Activated T-helper 2 cell treated with anti-CD3 and anti-CD28 coated beads, Interferon-gamma antibody, Interleukin-2, Interleukin-4, amounts not matched to agents 10 μg/mL and 5 μg/mL and 100 μg/mL, durations not matched to agents 14 hours and 24 hours and 36 hours (primary cell): Measurements from ENCODE around the gene UBE2I. TPM values are rescaled to one million over a fixed set of nuclear protein-coding genes. Genes with fewer than 3 reads are reported as not detected.

ENCODE experiments used
- DNase-seq: peaks from one replicate; pipeline ENCODE4 v3.0.0; 2021; ENCODE audit warnings: low spot score
- H3K27ac Mint-ChIP-seq: one replicate; pipeline ENCODE4 v1.8.0; 2021; ENCODE audit warnings: mixed read lengths
- H3K27me3 Mint-ChIP-seq: one replicate; pipeline ENCODE4 v1.8.0; 2021; ENCODE audit warnings: low read depth, mixed read lengths
- H3K36me3 Mint-ChIP-seq: one replicate; pipeline ENCODE4 v1.8.0; 2021; ENCODE audit warnings: low read depth, mixed read lengths
- H3K4me1 Mint-ChIP-seq: one replicate; pipeline ENCODE4 v1.8.0; 2021; ENCODE audit warnings: low read depth, mixed read lengths
- H3K4me3 Mint-ChIP-seq: one replicate; pipeline ENCODE4 v1.8.0; 2021; ENCODE audit warnings: low read depth, mild to moderate bottlenecking, moderate library complexity, mixed read lengths
- H3K9me3 Mint-ChIP-seq: one replicate; pipeline ENCODE4 v1.8.0; 2021; ENCODE audit warnings: mixed read lengths
- intact Hi-C: fragments of 100-400 bp; cut with micrococcal nuclease; formaldehyde crosslinking; loops from one replicate; pipeline ENCODE4 v1.15.1; 2023
- total RNA-seq: library from RNA; stranded (reverse); gene quantifications from 2 replicates; pipeline ENCODE4 v1.2.3, GENCODE V29; 2022

Gene UBE2I
- total RNA-seq, 1 donor from 2014 or later: 265 TPM

DNA sequence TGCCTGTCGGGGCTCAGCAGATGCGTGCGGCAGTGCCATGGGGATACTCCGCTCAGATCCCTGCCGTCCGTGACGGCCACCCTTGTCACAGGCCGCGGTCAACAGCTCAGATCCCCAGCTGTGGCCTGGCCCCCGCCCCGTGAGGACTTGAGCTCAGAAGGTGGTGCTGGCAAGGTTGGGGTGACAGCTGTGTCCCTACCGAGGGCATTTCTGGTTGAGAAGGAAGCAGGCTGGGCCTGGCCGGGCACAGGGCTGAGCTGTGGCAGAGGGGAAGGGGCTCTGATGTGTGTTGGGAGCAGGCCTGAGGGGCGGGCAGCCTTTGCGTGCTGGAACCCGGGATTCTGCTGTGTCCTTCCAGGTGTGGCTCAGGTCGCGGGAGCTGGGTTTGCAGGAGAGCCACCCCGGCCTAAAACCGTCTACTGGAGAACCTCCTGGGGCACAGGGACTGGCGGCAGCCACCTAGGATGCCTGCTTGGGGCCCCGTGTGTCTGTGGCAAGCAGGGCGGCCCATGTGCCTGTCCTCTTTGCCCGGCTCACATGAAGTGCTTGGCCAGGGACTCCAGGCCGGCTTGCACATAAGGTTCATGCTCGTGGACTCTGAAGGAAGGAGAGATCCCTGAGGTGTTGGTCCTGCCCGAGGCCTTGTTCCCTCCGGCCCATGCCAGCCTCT lies 5.1 kb downstream of the UBE2I start:
- intact Hi-C loops: no loop called here

DNA sequence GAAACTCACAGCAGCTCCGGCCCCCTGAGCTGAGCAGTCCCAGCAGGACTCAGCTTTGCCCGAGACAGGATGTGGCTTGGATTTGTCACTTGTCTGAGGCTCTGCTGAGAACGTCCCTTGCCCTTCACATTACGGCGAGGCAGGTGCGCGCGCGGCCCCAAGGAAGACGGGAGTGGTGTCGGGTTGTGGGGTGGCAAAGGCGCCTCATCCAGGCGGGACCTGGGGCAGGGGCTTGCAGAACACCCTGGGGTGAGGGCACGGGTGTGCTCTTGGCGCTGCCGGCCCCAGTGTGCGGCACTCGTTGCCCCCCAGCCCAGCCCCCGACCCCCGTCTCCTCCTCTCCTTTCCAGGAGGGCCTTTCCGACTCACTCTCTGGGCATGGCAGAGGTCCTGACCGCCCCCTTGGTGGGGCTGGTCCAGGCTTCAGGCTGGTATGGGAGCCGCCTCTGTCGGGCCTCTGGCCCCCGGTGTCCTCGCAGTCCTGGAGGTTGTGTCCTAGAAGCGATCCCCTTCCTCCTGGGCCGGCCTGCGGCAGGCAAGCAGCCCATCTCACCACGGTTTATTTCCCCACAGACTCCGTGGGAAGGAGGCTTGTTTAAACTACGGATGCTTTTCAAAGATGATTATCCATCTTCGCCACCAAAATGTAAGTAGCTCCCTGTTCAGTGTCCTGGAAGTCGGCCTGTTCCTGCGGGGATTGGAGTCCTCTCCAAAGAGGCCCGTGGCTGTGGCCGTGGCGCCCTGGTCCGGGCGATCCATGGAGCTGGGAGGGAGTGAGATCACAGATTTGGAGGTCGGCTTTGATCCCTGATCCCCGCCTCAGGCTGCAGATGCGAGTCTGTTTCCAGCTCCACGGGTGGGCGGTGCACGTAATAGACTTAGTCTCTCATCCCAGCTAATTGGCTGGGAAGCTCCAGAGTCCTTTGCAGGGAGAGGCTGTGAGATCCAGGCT lies 5.9 kb downstream of the UBE2I start:
- intact Hi-C loops: no loop called here
- Mint-ChIP-seq H3K4me1 (peaks cover 9% of the 10 kb centered on the region), H3K4me3 (no peak overlapping the region), H3K9me3 (no peaks in the 10 kb centered on the region), H3K27me3 (no peaks in the 10 kb centered on the region), H3K27ac (no peak overlapping the region), H3K36me3 (peaks cover 84% of the 10 kb centered on the region)
- DNase-seq: no peak

More for the DNA sequence above, 5.1 kb downstream of the UBE2I start:
- Mint-ChIP-seq H3K27ac (no peak overlapping the region), H3K27me3 (no peaks in the 10 kb centered on the region), H3K4me1 (peaks cover 10% of the 10 kb centered on the region), H3K9me3 (no peaks in the 10 kb centered on the region), H3K4me3 (no peak overlapping the region), H3K36me3 (peaks cover 80% of the 10 kb centered on the region)
- no peak for DNase-seq

DNA sequence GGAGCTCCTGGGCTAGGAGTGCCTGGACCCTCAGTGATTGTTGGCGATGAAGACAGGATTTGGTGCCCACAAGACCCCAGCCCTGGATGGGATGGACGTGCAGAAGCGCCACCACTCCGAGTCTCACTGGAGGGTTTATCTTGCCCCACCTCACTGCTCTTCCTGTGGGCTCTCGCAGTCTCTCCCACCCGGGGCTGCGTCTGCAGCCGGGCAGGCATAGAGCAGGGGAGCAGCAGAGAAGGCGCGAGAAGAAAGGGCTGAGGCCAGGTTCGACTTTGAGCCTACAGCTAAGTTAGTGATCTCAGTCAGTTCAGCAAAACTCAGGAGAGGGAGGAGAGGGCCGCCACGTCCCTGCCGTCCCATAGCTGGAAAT lies 6.6 kb downstream of the UBE2I start:
- H3K27ac Mint-ChIP-seq: no peak overlapping the region
- H3K4me1 Mint-ChIP-seq: peaks cover 3% of the 10 kb centered on the region
- no peak for DNase-seq
- H3K4me3 Mint-ChIP-seq: no peak overlapping the region
- H3K36me3 Mint-ChIP-seq: peaks cover 83% of the 10 kb centered on the region
- no peaks in the 10 kb centered on the region for H3K9me3 Mint-ChIP-seq
- intact Hi-C loops: no loop called here
- H3K27me3 Mint-ChIP-seq: no peaks in the 10 kb centered on the region

DNA sequence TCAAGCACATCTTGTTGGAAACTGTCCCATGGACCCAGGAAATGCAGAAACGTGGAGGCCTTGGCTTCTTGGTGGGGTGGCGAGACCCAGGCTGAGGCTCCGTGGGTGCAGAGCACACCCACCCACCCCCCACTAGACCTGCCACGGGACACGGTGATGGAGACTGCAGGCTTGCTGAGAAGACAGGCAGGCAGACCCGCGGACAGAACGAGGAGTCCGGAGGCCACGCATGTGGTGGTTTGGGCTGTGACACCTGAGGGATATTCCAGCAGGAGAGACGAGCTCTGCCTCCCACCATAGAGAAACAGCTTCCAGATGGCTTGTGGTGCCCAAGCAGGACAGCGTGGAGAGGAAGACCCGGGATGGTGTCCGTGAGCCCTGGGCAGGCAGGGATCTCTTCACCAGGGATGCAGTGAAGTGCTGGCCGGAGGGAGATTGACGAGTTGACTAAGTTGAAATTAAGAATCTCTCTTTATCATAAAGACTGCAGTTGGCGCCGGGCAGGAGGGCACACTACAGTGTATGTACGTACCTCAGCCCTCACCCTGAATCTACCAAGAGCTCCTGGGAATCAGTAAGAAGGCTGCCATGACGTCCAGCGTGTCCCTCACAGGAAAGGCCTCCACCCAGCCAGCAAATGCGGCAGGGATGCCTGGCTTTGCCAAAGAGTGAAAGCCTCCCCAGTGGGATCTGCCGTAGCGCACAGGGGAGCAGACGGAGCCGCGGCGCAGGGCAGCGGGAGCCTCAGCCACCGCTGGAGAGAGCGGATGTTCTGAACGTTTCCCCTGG lies 8.2 kb downstream of the UBE2I start:
- no peak overlapping the region for H3K27ac Mint-ChIP-seq
- H3K4me1 Mint-ChIP-seq: no peaks in the 10 kb centered on the region
- intact Hi-C loops: no loop called here
- H3K9me3 Mint-ChIP-seq: no peaks in the 10 kb centered on the region
- no peak overlapping the region for H3K4me3 Mint-ChIP-seq
- DNase-seq: no peak
- peaks cover 77% of the 10 kb centered on the region for H3K36me3 Mint-ChIP-seq
- H3K27me3 Mint-ChIP-seq: no peaks in the 10 kb centered on the region

DNA sequence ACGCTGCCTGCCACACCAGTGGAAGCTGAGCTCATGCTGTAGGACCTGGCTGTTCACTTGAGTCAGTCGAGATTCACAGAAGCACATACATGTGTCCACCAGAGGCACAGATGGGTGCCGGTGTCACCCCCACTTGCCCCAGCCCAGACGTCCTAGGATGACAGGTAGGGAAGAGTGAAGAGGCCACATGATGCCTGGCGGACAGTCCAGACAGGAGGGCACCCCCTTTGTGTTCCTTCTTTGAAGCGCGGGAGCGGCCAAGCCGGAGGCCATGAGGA lies 8.8 kb downstream of the UBE2I start:
- intact Hi-C loops: no loop called here
- no peak for DNase-seq
- Mint-ChIP-seq H3K4me3 (no peak overlapping the region), H3K36me3 (peaks cover 73% of the 10 kb centered on the region), H3K4me1 (no peaks in the 10 kb centered on the region), H3K27me3 (no peaks in the 10 kb centered on the region), H3K9me3 (no peaks in the 10 kb centered on the region), H3K27ac (no peak overlapping the region)

DNA sequence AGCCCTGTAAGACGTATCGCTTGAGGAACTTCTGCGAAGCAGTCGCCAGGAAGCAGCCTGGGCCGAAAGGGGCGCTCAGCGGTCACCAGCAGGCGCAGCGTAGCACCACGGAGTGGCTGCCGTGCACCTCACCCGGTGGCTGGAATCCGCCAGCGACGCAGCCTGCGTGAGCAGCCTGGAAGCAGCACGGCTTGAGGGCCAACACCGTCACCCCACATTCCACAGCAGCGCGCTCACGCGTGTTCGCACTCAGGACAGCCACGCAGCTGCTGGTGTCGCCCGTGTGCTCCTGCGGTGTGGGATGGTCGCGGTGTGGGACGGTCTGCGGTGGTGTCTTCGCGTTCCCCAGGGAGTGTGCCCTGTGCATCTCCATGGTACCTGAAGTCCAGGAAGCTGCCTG lies 9.6 kb downstream of the UBE2I start:
- DNase-seq: no peak
- Mint-ChIP-seq H3K27me3 (no peaks in the 10 kb centered on the region), H3K36me3 (peaks cover 74% of the 10 kb centered on the region), H3K9me3 (no peaks in the 10 kb centered on the region), H3K4me3 (no peak overlapping the region), H3K4me1 (no peaks in the 10 kb centered on the region), H3K27ac (no peak overlapping the region)
- intact Hi-C loops: no loop called here

DNA sequence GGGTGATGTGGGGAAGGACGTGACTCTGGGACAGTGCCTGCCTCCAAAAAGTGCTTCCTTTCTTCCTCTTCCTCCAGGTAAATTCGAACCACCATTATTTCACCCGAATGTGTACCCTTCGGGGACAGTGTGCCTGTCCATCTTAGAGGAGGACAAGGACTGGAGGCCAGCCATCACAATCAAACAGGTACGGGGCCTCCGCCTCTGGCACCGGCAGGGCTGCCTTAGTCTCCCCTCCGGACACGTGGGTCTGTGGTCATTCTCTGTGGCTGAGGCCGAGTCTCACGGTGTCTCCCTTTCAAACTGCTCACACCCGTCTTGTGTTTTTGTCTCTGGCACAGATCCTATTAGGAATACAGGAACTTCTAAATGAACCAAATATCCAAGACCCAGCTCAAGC lies 10.7 kb downstream of the UBE2I start:
- H3K4me3 Mint-ChIP-seq: no peak overlapping the region
- H3K36me3 Mint-ChIP-seq: peaks cover 69% of the 10 kb centered on the region
- no peaks in the 10 kb centered on the region for H3K27me3 Mint-ChIP-seq
- H3K4me1 Mint-ChIP-seq: no peaks in the 10 kb centered on the region
- DNase-seq: no peak
- H3K27ac Mint-ChIP-seq: no peak overlapping the region
- intact Hi-C loops: no loop called here
- H3K9me3 Mint-ChIP-seq: no peaks in the 10 kb centered on the region

DNA sequence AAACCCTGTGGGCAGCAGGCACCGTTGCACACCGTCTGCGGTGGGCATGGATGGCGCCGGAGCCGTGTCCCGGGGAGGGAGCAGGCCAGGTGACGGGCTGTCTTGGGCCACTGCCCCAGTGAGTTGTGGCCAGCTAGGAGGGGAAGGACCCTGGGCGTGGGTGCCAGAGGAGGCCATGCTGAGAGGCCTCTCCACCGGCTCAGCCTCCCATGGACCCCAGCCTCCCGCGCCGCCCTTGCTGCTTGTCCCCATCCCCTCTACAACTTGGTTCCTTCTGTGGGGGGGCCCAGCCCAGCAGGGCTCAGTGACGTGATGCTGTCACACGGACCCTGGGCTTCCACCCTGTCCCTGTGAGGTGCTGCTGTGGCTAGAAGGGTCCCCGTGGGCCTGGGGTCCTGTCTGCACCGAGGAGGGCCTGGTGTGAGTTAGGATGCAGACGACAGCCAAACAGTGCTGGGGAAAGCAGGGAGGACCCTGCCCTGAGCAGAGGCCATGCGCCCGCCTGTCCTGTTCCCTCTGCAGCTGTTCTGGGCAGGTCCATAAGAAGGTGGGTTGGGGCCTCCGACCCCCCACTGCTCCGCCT lies 11.3 kb downstream of the UBE2I start:
- Mint-ChIP-seq H3K4me3 (no peak overlapping the region), H3K36me3 (peaks cover 66% of the 10 kb centered on the region), H3K27me3 (no peaks in the 10 kb centered on the region), H3K9me3 (no peaks in the 10 kb centered on the region), H3K4me1 (no peaks in the 10 kb centered on the region), H3K27ac (no peak overlapping the region)
- no peak for DNase-seq
- intact Hi-C loops: no loop called here

DNA sequence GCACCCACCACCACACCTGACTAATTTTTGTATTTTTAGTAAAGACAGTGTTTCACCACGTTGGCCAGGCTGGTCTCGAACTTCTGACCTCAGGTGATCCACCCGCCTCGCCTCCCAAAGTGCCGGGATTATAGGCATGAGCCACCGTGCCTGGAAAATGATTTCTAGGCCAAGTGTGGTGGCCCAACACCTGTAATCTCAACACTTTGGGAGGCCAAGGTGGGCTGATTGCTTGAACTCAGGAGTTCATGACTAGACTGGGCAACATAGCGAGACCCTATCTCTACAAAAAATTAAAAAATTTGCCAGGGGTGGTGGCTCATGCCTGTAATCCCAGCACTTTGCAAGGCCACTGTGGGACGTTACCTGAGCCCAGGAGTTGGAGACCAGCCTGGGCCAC lies 13.0 kb downstream of the UBE2I start:
- Mint-ChIP-seq H3K4me1 (no peaks in the 10 kb centered on the region), H3K9me3 (no peaks in the 10 kb centered on the region), H3K4me3 (no peak overlapping the region), H3K27ac (no peak overlapping the region), H3K36me3 (peaks cover 53% of the 10 kb centered on the region), H3K27me3 (no peaks in the 10 kb centered on the region)
- intact Hi-C loops: no loop called here
- no peak for DNase-seq

DNA sequence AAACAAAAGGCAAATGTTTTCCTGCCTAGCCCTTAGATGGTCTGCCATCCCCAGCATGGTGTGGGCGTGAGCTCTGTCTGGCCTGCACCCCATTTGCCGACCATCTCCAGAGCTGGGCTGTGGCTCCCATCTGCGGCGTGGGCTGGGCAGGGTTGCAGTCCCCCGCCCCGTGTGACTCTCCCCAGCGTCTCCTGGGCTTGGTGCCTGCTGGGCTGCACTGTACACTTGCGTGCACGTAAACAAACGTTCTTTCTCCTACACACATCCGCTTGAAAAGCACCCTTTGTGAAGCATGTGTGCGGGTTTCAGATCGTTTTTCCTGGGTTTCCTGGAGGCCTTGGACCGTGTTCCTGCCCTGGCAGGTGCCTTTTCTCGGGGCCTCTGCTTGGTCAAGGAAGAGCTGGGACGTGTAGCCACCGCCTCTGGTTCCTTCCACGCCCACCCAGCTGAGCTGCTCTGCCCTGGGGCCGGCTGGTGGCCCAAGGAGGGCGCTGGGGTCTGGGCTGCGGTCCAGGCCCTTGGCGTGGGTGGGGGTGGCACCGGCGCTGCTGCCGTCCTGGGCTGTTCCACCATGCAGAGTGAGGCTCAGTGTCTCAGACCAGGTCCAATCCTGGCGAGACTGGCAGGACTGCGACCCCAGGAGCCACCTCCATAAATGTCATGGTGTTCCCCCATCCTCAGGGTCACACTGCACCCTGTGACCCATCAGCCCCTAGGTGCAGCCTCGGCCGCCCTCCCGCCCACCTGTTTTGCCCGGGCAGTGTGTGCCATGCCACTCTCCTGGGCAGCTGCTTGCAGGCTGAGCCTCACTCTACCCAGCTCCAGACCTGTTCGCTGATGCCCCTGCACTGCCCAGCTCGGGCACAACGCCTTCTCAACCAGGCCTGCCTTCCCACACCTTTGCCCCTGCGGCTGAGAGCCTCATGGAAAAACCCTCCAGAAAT lies 14.1 kb downstream of the UBE2I start:
- no peaks in the 10 kb centered on the region for H3K4me1 Mint-ChIP-seq
- no peak overlapping the region for H3K4me3 Mint-ChIP-seq
- no peak overlapping the region for H3K27ac Mint-ChIP-seq
- no peaks in the 10 kb centered on the region for H3K27me3 Mint-ChIP-seq
- intact Hi-C loops: no loop called here
- peaks cover 41% of the 10 kb centered on the region for H3K36me3 Mint-ChIP-seq
- no peaks in the 10 kb centered on the region for H3K9me3 Mint-ChIP-seq
- no peak for DNase-seq

DNA sequence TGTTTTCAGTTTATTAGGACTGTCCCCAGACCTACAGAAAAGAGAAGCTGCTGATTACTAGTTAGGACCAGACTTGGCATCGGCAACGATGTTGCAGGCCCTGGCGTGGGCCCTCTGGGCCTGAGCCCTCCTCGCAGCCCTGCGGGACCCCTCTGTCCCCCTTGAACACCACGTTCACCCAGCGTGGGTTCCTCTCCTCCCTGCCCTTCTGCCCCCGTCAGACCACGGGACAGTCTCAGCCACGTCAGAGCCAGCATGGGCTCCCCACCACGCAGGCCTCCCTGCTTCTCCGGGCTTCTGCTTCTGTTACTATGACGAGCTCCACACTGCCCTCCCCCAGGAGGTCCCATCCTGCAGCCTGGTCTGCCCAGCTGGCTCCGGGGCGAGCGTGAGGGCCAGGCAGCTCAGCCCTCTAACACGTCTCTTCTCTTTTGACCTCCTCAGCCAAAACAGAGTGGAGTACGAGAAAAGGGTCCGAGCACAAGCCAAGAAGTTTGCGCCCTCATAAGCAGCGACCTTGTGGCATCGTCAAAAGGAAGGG lies 14.9 kb downstream of the UBE2I start:
- intact Hi-C loops: no loop called here
- Mint-ChIP-seq H3K27ac (no peak overlapping the region), H3K36me3 (peaks cover 35% of the 10 kb centered on the region)

DNA sequence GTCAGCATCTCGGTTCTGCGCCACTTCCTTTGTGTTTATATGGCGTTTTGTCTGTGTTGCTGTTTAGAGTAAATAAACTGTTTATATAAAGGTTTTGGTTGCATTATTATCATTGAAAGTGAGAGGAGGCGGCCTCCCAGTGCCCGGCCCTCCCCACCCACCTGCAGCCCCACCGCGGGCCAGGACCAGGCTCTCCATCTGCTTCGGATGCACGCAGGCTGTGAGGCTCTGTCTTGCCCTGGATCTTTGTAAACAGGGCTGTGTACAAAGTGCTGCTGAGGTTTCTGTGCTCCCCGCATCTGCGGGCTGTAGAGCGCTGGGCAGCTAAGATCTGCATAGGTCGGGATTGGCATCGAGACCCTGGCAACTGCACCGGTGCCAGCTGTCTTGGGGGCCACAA lies 15.8 kb downstream of the UBE2I start:
- Mint-ChIP-seq H3K27ac (no peak overlapping the region), H3K36me3 (peaks cover 26% of the 10 kb centered on the region), H3K27me3 (no peaks in the 10 kb centered on the region), H3K4me1 (no peaks in the 10 kb centered on the region), H3K9me3 (no peaks in the 10 kb centered on the region), H3K4me3 (no peak overlapping the region)
- DNase-seq: no peak
- intact Hi-C loops: no loop called here

More for the DNA sequence above, 14.9 kb downstream of the UBE2I start:
- H3K4me3 Mint-ChIP-seq: no peak overlapping the region
- no peaks in the 10 kb centered on the region for H3K9me3 Mint-ChIP-seq
- no peaks in the 10 kb centered on the region for H3K4me1 Mint-ChIP-seq
- H3K27me3 Mint-ChIP-seq: no peaks in the 10 kb centered on the region
- no peak for DNase-seq
